ENCODE measurements around the gene PHLDB3. TPM values are rescaled to one million over a fixed set of nuclear protein-coding genes. Genes with fewer than 3 reads are reported as not detected.
"Not testable (repeated sequence)": the region's sequence is repeated elsewhere in the genome, so short reads cannot be mapped to it uniquely, and the experiment has no call there.

Gene PHLDB3
- total RNA-seq, 1 experiment from 2014 or later: 8.5 TPM

- H3K79me2 ChIP-seq (ENCODE audit: insufficient read depth, low read length): no peaks in the 10 kb centered on the region
- H3K23me2 ChIP-seq (ENCODE audit: insufficient read length, low read depth, low read length, poor library complexity, severe bottlenecking): no peaks in the 10 kb centered on the region
- no peak for DNase-seq
- Mint-ChIP-seq H3K4me3 (no peak overlapping the region), H3K27ac (no peak overlapping the region), H3K4me1 (peaks cover 3 to 4% of the 10 kb centered on the region in 2 experiments), H3K9me3 (peaks cover 0 to 5% of the 10 kb centered on the region in 2 experiments; a peak in 3 of 5 replicates), H3K27me3 (ENCODE audit: low read depth) (no peaks in the 10 kb centered on the region), H3K36me3 (ENCODE audit: insufficient read depth in 1 of 3, low read depth in 3 of 3) (peaks cover 4 to 7% (median 6%) of the 10 kb centered on the region in 3 experiments; a peak in 6 of 7 replicates)
- H3K27me3 ChIP-seq (ENCODE audit: insufficient read depth, low read length): no peaks in the 10 kb centered on the region
- H3K79me1 ChIP-seq (ENCODE audit: insufficient read depth, low read depth, low read length, poor library complexity, severe bottlenecking): no peaks in the 10 kb centered on the region
- H2BK20ac ChIP-seq (ENCODE audit: low read depth, low read length, poor library complexity, severe bottlenecking): no peak overlapping the region
- H3K4me2 ChIP-seq (ENCODE audit: insufficient read depth, insufficient read length, low read length): no peak overlapping the region
- no peak overlapping the region for H3T11ph ChIP-seq (ENCODE audit: low read length)
- no CpG with 5 or more reads among the region's 4 CpGs for WGBS (ENCODE audit: extremely low coverage, insufficient read length, low lambda C conversion rate)
- TF ChIP-seq CTCF (conservative IDR thresholded peaks at IDR 0.05): no peak
- H3K4me1 ChIP-seq (ENCODE audit: insufficient read depth, low read length): no peaks in the 10 kb centered on the region
- H3K56ac ChIP-seq (ENCODE audit: insufficient read length, low read depth, low read length): no peak overlapping the region
- no peak overlapping the region for H3K14ac ChIP-seq (ENCODE audit: insufficient read depth, low read length)
- H3K23ac ChIP-seq (ENCODE audit: insufficient read length, low read depth, low read length): no peak overlapping the region
- no peak overlapping the region for H2BK12ac ChIP-seq (ENCODE audit: insufficient read length, low read depth, low read length)
- no peak overlapping the region for H4K5ac ChIP-seq (ENCODE audit: insufficient read length, low read depth, low read length)
- no peak overlapping the region for H2AK5ac ChIP-seq (ENCODE audit: insufficient read length, low read length)
- no peak overlapping the region for H3K18ac ChIP-seq (ENCODE audit: insufficient read length, low read depth, low read length)
- no peak overlapping the region for H4K8ac ChIP-seq (replicated peaks; ENCODE audit: insufficient read length, low read depth, low read length)
- no peak overlapping the region for H3K27ac ChIP-seq (ENCODE audit: insufficient read length, low read depth, low read length)
- H4K20me1 ChIP-seq (ENCODE audit: control insufficient read depth, insufficient read depth, insufficient read length): no peaks in the 10 kb centered on the region
- H4K91ac ChIP-seq (ENCODE audit: insufficient read length, low read depth, low read length): no peak overlapping the region
- no peak overlapping the region for H3K4ac ChIP-seq (ENCODE audit: low read depth, low read length)
- H3K9me3 ChIP-seq (ENCODE audit: control insufficient read depth, low read depth, low read length): no peaks in the 10 kb centered on the region
- H2BK120ac ChIP-seq (ENCODE audit: low read depth, low read length, poor library complexity, severe bottlenecking): no peak overlapping the region
- H2BK5ac ChIP-seq (ENCODE audit: insufficient read length, low read length): no peak overlapping the region
- no peak overlapping the region for H3K9ac ChIP-seq (ENCODE audit: extremely low read depth, insufficient read length, low read length)
- H2AFZ ChIP-seq (ENCODE audit: low read length): no peak overlapping the region
- no peak overlapping the region for H2BK15ac ChIP-seq (ENCODE audit: low read depth, low read length)
These were observed 13.5 kb upstream of the PHLDB3 start for GRCh38 chr19:43518051-43518450.

- not testable (repeated sequence) for H3K9me3 Mint-ChIP-seq; H3K79me1 ChIP-seq (ENCODE audit: insufficient read depth, low read depth, low read length, poor library complexity, severe bottlenecking); DNase-seq; H3K4me1 Mint-ChIP-seq; H3K27ac Mint-ChIP-seq; H3K79me2 ChIP-seq (ENCODE audit: insufficient read depth, low read length); H4K20me1 ChIP-seq (ENCODE audit: control insufficient read depth, insufficient read depth, insufficient read length); H3K27me3 ChIP-seq (ENCODE audit: insufficient read depth, low read length); H3T11ph ChIP-seq (ENCODE audit: low read length); H4K8ac ChIP-seq (replicated peaks; ENCODE audit: insufficient read length, low read depth, low read length); H3K23me2 ChIP-seq (ENCODE audit: insufficient read length, low read depth, low read length, poor library complexity, severe bottlenecking); H2BK120ac ChIP-seq (ENCODE audit: low read depth, low read length, poor library complexity, severe bottlenecking); H3K27me3 Mint-ChIP-seq (ENCODE audit: low read depth); H2BK20ac ChIP-seq (ENCODE audit: low read depth, low read length, poor library complexity, severe bottlenecking); H3K4me1 ChIP-seq (ENCODE audit: insufficient read depth, low read length); H3K9ac ChIP-seq (ENCODE audit: extremely low read depth, insufficient read length, low read length); H3K4me2 ChIP-seq (ENCODE audit: insufficient read depth, insufficient read length, low read length); H3K27ac ChIP-seq (ENCODE audit: insufficient read length, low read depth, low read length); H2BK15ac ChIP-seq (ENCODE audit: low read depth, low read length); H3K18ac ChIP-seq (ENCODE audit: insufficient read length, low read depth, low read length); H4K5ac ChIP-seq (ENCODE audit: insufficient read length, low read depth, low read length); H2AFZ ChIP-seq (ENCODE audit: low read length); H3K14ac ChIP-seq (ENCODE audit: insufficient read depth, low read length); H3K4ac ChIP-seq (ENCODE audit: low read depth, low read length); H3K4me3 Mint-ChIP-seq; H2BK12ac ChIP-seq (ENCODE audit: insufficient read length, low read depth, low read length); H3K23ac ChIP-seq (ENCODE audit: insufficient read length, low read depth, low read length); H4K91ac ChIP-seq (ENCODE audit: insufficient read length, low read depth, low read length); H2AK5ac ChIP-seq (ENCODE audit: insufficient read length, low read length); H2BK5ac ChIP-seq (ENCODE audit: insufficient read length, low read length); H3K56ac ChIP-seq (ENCODE audit: insufficient read length, low read depth, low read length); H3K9me3 ChIP-seq (ENCODE audit: control insufficient read depth, low read depth, low read length)
- peaks cover 24 to 32% (median 24%) of the 10 kb centered on the region in 3 experiments for H3K36me3 Mint-ChIP-seq (ENCODE audit: insufficient read depth in 1 of 3, low read depth in 3 of 3)
These were observed 7.9 kb upstream of the PHLDB3 start for GRCh38 chr19:43512399-43512798.
